Mesendoderm (in vitro differentiated cells): ENCODE data around the gene CAP2.

Experiments
- DNase-seq: peaks from one replicate; pipeline ENCODE4 v3.0.0; 2013
- H2AK5ac ChIP-seq: 2 replicates; pipeline ENCODE4 v1.6.1; 2013; ENCODE audit warnings: low read length, inconsistent platforms
- H2BK120ac ChIP-seq: 2 replicates; pipeline ENCODE4 v1.6.1; 2013; ENCODE audit warnings: low read depth, mild to moderate bottlenecking, low read length, moderate library complexity, mixed read lengths
- H2BK15ac ChIP-seq: replicated peaks from 2 replicates; pipeline ENCODE4 v1.6.1; 2013; ENCODE audit warnings: low read depth, mild to moderate bottlenecking, moderate library complexity
- H2BK5ac ChIP-seq: 2 replicates; pipeline ENCODE4 v1.6.1; 2013; ENCODE audit warnings: low read length, inconsistent platforms
- H3K18ac ChIP-seq: 2 replicates; pipeline ENCODE4 v1.6.1; 2013; ENCODE audit warnings: mild to moderate bottlenecking, low read length, mixed read lengths
- H3K23ac ChIP-seq: one replicate; pipeline ENCODE4 v1.6.1; 2013; ENCODE audit warnings: low read length
- H3K27ac ChIP-seq: 2 replicates; pipeline ENCODE4 v1.5.1; 2013; ENCODE audit warnings: low read depth, mild to moderate bottlenecking, inconsistent platforms, low read length, moderate library complexity
- H3K27me3 ChIP-seq: 2 replicates; pipeline ENCODE4 v1.6.1; 2013; ENCODE audit warnings: low read length, control low read depth, mild to moderate bottlenecking, inconsistent platforms; ENCODE audit not compliant: insufficient read depth, poor library complexity
- H3K36me3 ChIP-seq: 2 replicates; pipeline ENCODE4 v1.6.1; 2013; ENCODE audit warnings: low read length, inconsistent platforms; ENCODE audit not compliant: control insufficient read depth, insufficient read depth
- H3K4ac ChIP-seq: one replicate; pipeline ENCODE4 v1.6.1; 2013; ENCODE audit warnings: low read depth, mild to moderate bottlenecking, low read length, moderate library complexity
- H3K4me1 ChIP-seq: 2 replicates; pipeline ENCODE4 v1.6.1; 2013; ENCODE audit warnings: low read depth, low read length, inconsistent platforms; ENCODE audit not compliant: control insufficient read depth
- H3K4me2 ChIP-seq: 2 replicates; pipeline ENCODE4 v1.6.1; 2013; ENCODE audit warnings: low read length
- H3K4me3 ChIP-seq: 2 replicates; pipeline ENCODE4 v1.5.1; 2013; ENCODE audit warnings: mild to moderate bottlenecking, low read length
- H3K56ac ChIP-seq: one replicate; pipeline ENCODE4 v1.6.1; 2013; ENCODE audit warnings: low read length
- H3K79me1 ChIP-seq: 2 replicates; pipeline ENCODE4 v1.6.1; 2013; ENCODE audit warnings: low read length, inconsistent platforms
- H3K79me2 ChIP-seq: 2 replicates; pipeline ENCODE4 v1.6.1; 2013; ENCODE audit warnings: mild to moderate bottlenecking, low read length; ENCODE audit not compliant: control insufficient read depth, insufficient read depth
- H3K9ac ChIP-seq: 2 replicates; pipeline ENCODE4 v1.6.1; 2013; ENCODE audit warnings: low read length, inconsistent platforms
- H4K5ac ChIP-seq: one replicate; pipeline ENCODE4 v1.6.1; 2013; ENCODE audit warnings: low read length
- H4K8ac ChIP-seq: one replicate; pipeline ENCODE4 v1.6.1; 2013; ENCODE audit warnings: low read depth, mild to moderate bottlenecking, control low read depth, low read length, moderate library complexity
- WGBS: extraction: QIAGEN DNeasy Blood & Tissue Kit; methylation state at CpG from one replicate; pipeline ENCODE4 v1.1.7; 2013; ENCODE audit warnings: low lambda C conversion rate, missing lambda C conversion rate; ENCODE audit not compliant: insufficient coverage; ENCODE audit errors: extremely low coverage; 5-methylcytosine and 5-hydroxymethylcytosine counted together

The CAP2 gene

GRCh38 chr6:17391976-17392375, 1.4 kb upstream of the CAP2 start:
- Histone ChIP-seq H3K36me3 (no peaks in the 10 kb centered on the region), H3K4ac (no peak overlapping the region), H2AK5ac (no peak overlapping the region), H3K56ac (no peak overlapping the region), H3K27me3 (no peaks in the 10 kb centered on the region), H2BK120ac (no peak overlapping the region), H3K79me2 (peaks cover 9% of the 10 kb centered on the region), H3K4me3 (no peak overlapping the region), H3K4me2 (no peak overlapping the region), H3K9ac (no peak overlapping the region), H3K4me1 (no peaks in the 10 kb centered on the region), H4K8ac (no peak overlapping the region), H3K79me1 (peaks cover 1% of the 10 kb centered on the region), H2BK5ac (no peak overlapping the region), H4K5ac (no peak overlapping the region), H3K23ac (no peak overlapping the region), H2BK15ac (no peak overlapping the region), H3K27ac (no peak overlapping the region), H3K18ac (no peak overlapping the region)
- no CpG with 5 or more reads among the region's 2 CpGs for WGBS
- DNase-seq = no peak

GRCh38 chr6:17393892-17394631, 667 bp downstream of the CAP2 start:
- Histone ChIP-seq H3K79me1 (peaks cover 1% of the 10 kb centered on the region), H3K4me2 (peak overlapping the region; percentile 55), H3K79me2 (peaks cover 10% of the 10 kb centered on the region), H2BK120ac (peak overlapping the region; percentile 93), H2BK15ac (peak overlapping the region; percentile 96), H3K18ac (peak overlapping the region; percentile 96), H4K5ac (no peak overlapping the region), H3K4me3 (peak overlapping the region; percentile 68), H3K23ac (no peak overlapping the region), H3K27me3 (no peaks in the 10 kb centered on the region), H4K8ac (peak overlapping the region; percentile 100), H3K56ac (peak overlapping the region; percentile 93), H3K4ac (peak overlapping the region; percentile 98), H3K36me3 (no peaks in the 10 kb centered on the region), H3K4me1 (no peaks in the 10 kb centered on the region), H3K27ac (peak overlapping the region; percentile 97), H2AK5ac (no peak overlapping the region), H3K9ac (peak overlapping the region; percentile 86), H2BK5ac (peak overlapping the region; percentile 17)
- no CpG with 5 or more reads among the region's 55 CpGs for WGBS
- DNase-seq = peak; percentile 96

- H4K5ac ChIP-seq = no peak overlapping the region
- no peak overlapping the region for H3K23ac ChIP-seq
- no peaks in the 10 kb centered on the region for H3K36me3 ChIP-seq
- no peak overlapping the region for H3K27ac ChIP-seq
- no peak for DNase-seq
- H2BK15ac ChIP-seq = no peak overlapping the region
- no peak overlapping the region for H3K18ac ChIP-seq
- peaks cover 12% of the 10 kb centered on the region for H3K79me2 ChIP-seq
- no peaks in the 10 kb centered on the region for H3K27me3 ChIP-seq
- H2BK5ac ChIP-seq = no peak overlapping the region
- H3K4ac ChIP-seq = no peak overlapping the region
- peaks cover 1% of the 10 kb centered on the region for H3K79me1 ChIP-seq
- H3K4me2 ChIP-seq = no peak overlapping the region
- WGBS = 100% methylated on average over 1 of the region's 1 CpG
- H2AK5ac ChIP-seq = no peak overlapping the region
- H3K9ac ChIP-seq = no peak overlapping the region
- no peak overlapping the region for H3K4me3 ChIP-seq
- H2BK120ac ChIP-seq = no peak overlapping the region
- H3K4me1 ChIP-seq = no peaks in the 10 kb centered on the region
- H3K56ac ChIP-seq = no peak overlapping the region
- H4K8ac ChIP-seq = no peak overlapping the region
Measured at GRCh38 chr6:17395112-17395511, 1.7 kb downstream of the CAP2 start.

- no peak overlapping the region for H3K4ac ChIP-seq
- H2AK5ac ChIP-seq = no peak overlapping the region
- DNase-seq = no peak
- no peak overlapping the region for H3K23ac ChIP-seq
- no peak overlapping the region for H4K5ac ChIP-seq
- no CpG with 5 or more reads among the region's 3 CpGs for WGBS
- no peaks in the 10 kb centered on the region for H3K36me3 ChIP-seq
- H2BK15ac ChIP-seq = no peak overlapping the region
- no peak overlapping the region for H2BK5ac ChIP-seq
- H2BK120ac ChIP-seq = no peak overlapping the region
- no peak overlapping the region for H3K4me3 ChIP-seq
- H3K27ac ChIP-seq = no peak overlapping the region
- no peak overlapping the region for H3K56ac ChIP-seq
- H4K8ac ChIP-seq = no peak overlapping the region
- H3K27me3 ChIP-seq = no peaks in the 10 kb centered on the region
- H3K79me2 ChIP-seq = peaks cover 15% of the 10 kb centered on the region
- no peaks in the 10 kb centered on the region for H3K4me1 ChIP-seq
- no peak overlapping the region for H3K18ac ChIP-seq
- no peak overlapping the region for H3K9ac ChIP-seq
- peaks cover 1% of the 10 kb centered on the region for H3K79me1 ChIP-seq
- no peak overlapping the region for H3K4me2 ChIP-seq
Measured at GRCh38 chr6:17396256-17396655, 2.9 kb downstream of the CAP2 start.

- H3K18ac ChIP-seq = no peak overlapping the region
- H3K23ac ChIP-seq = no peak overlapping the region
- WGBS = no CpG with 5 or more reads among the region's 3 CpGs
- no peak overlapping the region for H3K9ac ChIP-seq
- H4K8ac ChIP-seq = no peak overlapping the region
- peaks cover 15% of the 10 kb centered on the region for H3K79me2 ChIP-seq
- no peak overlapping the region for H3K4ac ChIP-seq
- H3K27me3 ChIP-seq = no peaks in the 10 kb centered on the region
- no peaks in the 10 kb centered on the region for H3K4me1 ChIP-seq
- no peak overlapping the region for H4K5ac ChIP-seq
- peaks cover 1% of the 10 kb centered on the region for H3K79me1 ChIP-seq
- no peak overlapping the region for H3K4me2 ChIP-seq
- H3K56ac ChIP-seq = no peak overlapping the region
- no peak for DNase-seq
- no peak overlapping the region for H3K27ac ChIP-seq
- no peak overlapping the region for H2BK5ac ChIP-seq
- H2BK15ac ChIP-seq = no peak overlapping the region
- H2AK5ac ChIP-seq = no peak overlapping the region
- no peaks in the 10 kb centered on the region for H3K36me3 ChIP-seq
- no peak overlapping the region for H3K4me3 ChIP-seq
- H2BK120ac ChIP-seq = no peak overlapping the region
Measured at GRCh38 chr6:17397764-17398194, 4.4 kb downstream of the CAP2 start.
